Panc1 (cell line): ENCODE measurements around the gene ADAM23.

Experiments used
- POLR2AphosphoS5 ChIP-seq: IDR thresholded peaks from 2 replicates; pipeline ENCODE4 v1.6.1; 2012; ENCODE audit warnings: mild to moderate bottlenecking, low read depth, low read length, moderate library complexity
- SIN3A ChIP-seq: IDR thresholded peaks from 2 replicates; pipeline ENCODE4 v1.6.1; 2012; ENCODE audit warnings: low read depth, mild to moderate bottlenecking, low read length, moderate library complexity, borderline replicate concordance; ENCODE audit not compliant: insufficient read depth
- TF ChIP-seq, protein P1 (sequence below): fragments of 450-650 bp; IDR thresholded peaks from 2 replicates; pipeline ENCODE4 v1.5.1; 2017; ENCODE audit warnings: mild to moderate bottlenecking

DNA sequence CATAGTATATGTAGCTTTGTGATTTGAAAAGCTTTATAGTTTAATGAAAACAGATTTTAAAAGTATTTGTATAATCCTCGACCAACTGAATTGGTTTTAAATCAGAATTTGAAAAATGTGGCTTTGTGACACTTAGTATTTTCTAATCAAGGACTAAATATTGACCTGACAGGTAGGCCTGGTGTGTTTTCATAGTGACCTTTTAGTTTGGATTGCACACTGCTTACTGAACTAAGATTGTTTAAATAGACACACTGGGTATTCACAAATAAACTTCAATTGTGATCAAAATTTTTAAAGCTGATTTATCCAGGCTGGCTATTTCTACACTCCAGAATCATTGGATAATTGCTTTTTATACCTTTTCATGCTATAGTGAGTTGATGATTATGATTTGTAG is 167.1 kb downstream of the ADAM23 start:
- TF ChIP-seq, protein P1, sequence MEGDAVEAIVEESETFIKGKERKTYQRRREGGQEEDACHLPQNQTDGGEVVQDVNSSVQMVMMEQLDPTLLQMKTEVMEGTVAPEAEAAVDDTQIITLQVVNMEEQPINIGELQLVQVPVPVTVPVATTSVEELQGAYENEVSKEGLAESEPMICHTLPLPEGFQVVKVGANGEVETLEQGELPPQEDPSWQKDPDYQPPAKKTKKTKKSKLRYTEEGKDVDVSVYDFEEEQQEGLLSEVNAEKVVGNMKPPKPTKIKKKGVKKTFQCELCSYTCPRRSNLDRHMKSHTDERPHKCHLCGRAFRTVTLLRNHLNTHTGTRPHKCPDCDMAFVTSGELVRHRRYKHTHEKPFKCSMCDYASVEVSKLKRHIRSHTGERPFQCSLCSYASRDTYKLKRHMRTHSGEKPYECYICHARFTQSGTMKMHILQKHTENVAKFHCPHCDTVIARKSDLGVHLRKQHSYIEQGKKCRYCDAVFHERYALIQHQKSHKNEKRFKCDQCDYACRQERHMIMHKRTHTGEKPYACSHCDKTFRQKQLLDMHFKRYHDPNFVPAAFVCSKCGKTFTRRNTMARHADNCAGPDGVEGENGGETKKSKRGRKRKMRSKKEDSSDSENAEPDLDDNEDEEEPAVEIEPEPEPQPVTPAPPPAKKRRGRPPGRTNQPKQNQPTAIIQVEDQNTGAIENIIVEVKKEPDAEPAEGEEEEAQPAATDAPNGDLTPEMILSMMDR, result no peak
- TF ChIP-seq POLR2AphosphoS5 (no peak), SIN3A (no peak)
